Astrocyte of the cerebellum (primary cell): ENCODE measurements around the gene PSEN1.

Experiments used
- DNase-seq: peaks from one replicate; pipeline ENCODE4 v3.0.0-alpha.2; 2011; ENCODE audit warnings: low read depth
- H3K4me3 ChIP-seq: 2 replicates; pipeline ENCODE4 v1.5.1; 2011; ENCODE audit warnings: mild to moderate bottlenecking, low read depth, low read length, moderate library complexity
- in situ Hi-C: cut with HindIII; loops from 2 replicates; pipeline ENCODE4 v1.10.0; 2017; ENCODE audit warnings: low sequenced_read_pairs
- TF ChIP-seq, protein P1 (sequence below): IDR thresholded peaks from 2 replicates; pipeline ENCODE4 v1.5.1; 2012; ENCODE audit warnings: low read length, low read depth, moderate library complexity, mild to moderate bottlenecking; ENCODE audit errors: missing control alignments

The PSEN1 gene

DNA sequence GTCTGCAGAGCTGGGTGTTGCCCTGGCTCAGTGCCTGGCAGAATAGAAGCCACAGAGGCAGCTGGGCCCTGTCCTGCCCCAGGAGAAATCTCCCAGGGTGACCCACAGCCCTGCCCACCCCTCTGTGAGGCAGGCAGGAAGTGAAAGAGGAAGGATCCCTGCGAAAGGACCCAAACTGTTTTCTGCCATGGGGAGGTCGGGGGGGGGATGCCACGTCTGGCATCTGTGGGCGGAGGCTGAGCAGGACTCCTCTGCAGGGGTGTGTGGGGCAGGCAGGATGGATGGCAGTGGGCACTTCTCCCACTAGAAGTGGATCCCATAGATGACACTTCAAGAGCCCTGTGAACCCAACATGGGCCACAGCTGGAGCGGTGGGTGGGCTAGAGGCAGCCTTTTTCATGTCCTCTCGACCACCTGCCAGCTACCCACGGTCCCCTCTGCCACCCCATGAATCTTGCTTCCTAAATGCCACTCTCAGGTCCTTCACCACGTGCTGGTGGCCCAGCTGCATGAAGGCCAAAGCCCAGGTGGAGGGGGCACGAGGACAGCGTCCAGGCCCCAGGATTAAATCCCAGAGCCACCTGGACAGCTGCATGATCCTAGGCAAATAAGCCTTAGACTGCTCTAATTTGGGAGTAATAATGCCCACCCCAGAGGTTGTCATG is 104.6 kb downstream of the PSEN1 start:
- in situ Hi-C loops = no loop called here
- no peak overlapping the region for H3K4me3 ChIP-seq
- TF ChIP-seq, protein P1, sequence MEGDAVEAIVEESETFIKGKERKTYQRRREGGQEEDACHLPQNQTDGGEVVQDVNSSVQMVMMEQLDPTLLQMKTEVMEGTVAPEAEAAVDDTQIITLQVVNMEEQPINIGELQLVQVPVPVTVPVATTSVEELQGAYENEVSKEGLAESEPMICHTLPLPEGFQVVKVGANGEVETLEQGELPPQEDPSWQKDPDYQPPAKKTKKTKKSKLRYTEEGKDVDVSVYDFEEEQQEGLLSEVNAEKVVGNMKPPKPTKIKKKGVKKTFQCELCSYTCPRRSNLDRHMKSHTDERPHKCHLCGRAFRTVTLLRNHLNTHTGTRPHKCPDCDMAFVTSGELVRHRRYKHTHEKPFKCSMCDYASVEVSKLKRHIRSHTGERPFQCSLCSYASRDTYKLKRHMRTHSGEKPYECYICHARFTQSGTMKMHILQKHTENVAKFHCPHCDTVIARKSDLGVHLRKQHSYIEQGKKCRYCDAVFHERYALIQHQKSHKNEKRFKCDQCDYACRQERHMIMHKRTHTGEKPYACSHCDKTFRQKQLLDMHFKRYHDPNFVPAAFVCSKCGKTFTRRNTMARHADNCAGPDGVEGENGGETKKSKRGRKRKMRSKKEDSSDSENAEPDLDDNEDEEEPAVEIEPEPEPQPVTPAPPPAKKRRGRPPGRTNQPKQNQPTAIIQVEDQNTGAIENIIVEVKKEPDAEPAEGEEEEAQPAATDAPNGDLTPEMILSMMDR = no peak
- no peak for DNase-seq

DNA sequence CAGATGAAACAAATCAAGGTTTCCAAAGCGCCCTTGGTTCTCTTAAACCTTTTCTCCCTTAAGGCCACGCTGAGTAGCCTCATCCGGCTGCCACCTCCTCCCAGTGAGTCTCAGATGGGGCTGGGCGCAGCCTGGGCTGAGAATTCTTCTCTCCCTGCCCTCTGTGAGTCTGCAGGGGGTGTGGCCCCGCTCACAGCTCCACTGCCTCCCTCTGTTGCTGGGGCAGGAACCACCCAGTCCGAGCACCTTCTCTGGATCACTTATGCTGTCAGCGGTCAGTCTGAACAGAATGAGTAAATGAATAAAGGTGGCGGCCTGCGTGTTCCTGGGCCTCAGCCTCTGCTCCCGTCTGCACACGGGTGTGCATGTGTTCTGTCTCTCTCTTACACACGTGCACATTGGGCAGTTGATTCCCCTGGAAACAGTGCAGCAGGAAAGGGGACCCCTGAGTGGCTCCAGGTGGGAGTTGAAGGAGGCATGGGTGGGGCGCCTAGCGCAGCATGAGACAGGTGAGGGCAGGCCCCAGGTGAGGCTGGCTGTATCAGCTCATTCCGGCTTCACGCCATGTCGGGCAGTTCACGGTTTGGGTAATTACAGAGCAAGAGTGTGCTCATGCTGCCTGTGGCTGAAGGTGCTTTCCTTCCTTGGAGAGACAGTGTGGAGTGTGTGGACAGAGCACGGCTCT is 105.3 kb downstream of the PSEN1 start:
- H3K4me3 ChIP-seq = no peak overlapping the region
- DNase-seq = no peak
- TF ChIP-seq, protein P1 = no peak
- in situ Hi-C loops = no loop called here

DNA sequence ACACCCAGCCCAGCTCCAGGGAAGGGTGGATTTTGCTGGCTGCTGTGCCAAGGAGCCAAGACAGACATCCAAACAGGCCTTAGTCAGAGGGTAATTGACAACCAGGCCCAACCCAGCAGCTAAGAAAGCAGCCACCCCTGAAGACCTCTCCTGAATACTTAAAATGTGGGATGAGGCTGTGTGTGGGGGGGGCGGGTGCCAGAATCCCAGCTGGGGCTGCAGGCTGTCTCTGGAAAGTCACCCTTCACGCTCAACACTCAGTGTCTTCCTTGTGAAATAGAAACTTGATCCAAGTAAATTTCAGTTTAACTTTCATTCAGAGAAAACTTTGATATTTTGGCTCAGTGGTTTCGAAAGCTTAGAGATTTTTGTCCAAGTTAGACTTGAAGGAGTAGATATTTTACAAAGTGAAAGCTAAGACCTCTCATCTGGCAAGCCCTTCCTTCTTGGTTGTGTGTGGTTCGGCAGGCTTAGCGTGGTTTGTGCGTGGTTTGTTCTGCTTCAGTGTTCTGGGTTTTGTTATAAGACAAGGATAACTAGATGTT is 106.1 kb downstream of the PSEN1 start:
- TF ChIP-seq, protein P1 = no peak
- DNase-seq = no peak

DNA sequence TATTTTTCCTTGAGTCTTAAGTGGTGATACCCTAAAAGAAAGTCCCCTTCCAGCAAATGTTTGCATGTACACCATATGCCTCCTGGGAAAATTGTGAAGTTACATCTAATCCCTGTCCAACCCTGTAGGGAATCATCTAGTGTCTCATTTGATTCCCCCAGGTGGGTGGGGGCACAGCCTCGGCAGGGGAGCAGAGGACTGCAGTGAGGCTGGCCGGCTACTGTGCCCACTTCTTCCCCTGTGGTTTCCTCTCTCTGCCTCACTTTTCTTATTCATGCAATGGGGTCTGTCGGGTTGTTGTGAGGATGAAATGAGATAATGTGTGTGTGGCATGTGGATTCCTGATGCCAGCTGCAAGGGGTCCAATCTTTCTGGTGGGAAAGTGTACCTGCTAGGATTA is 107.0 kb downstream of the PSEN1 start:
- no peak for DNase-seq
- TF ChIP-seq, protein P1 = no peak
- in situ Hi-C loops = no loop called here
- no peak overlapping the region for H3K4me3 ChIP-seq

More for the DNA sequence above, 106.1 kb downstream of the PSEN1 start:
- in situ Hi-C loops = no loop called here
- no peak overlapping the region for H3K4me3 ChIP-seq

DNA sequence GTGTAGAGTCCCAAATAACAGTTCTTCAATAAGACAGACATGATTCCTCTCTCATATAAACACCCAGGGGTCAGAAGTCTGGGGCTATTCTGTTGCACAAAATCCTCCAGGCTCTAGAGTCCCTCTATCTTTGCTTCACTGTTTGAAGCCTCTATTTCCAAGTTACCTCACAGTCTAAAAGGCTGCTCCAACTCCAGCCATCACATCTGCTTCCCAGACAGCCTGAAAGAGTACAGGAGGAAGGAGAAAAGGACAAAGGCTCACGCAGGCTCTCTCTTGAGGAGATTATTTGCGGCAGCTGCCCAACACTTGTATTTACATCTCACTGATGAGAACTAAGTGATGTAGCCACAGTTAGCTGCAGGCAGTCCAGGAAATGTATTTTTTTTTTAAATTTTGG is 107.4 kb downstream of the PSEN1 start:
- no peak for DNase-seq
- TF ChIP-seq, protein P1 = no peak
- H3K4me3 ChIP-seq = no peak overlapping the region
- in situ Hi-C loops = no loop called here

DNA sequence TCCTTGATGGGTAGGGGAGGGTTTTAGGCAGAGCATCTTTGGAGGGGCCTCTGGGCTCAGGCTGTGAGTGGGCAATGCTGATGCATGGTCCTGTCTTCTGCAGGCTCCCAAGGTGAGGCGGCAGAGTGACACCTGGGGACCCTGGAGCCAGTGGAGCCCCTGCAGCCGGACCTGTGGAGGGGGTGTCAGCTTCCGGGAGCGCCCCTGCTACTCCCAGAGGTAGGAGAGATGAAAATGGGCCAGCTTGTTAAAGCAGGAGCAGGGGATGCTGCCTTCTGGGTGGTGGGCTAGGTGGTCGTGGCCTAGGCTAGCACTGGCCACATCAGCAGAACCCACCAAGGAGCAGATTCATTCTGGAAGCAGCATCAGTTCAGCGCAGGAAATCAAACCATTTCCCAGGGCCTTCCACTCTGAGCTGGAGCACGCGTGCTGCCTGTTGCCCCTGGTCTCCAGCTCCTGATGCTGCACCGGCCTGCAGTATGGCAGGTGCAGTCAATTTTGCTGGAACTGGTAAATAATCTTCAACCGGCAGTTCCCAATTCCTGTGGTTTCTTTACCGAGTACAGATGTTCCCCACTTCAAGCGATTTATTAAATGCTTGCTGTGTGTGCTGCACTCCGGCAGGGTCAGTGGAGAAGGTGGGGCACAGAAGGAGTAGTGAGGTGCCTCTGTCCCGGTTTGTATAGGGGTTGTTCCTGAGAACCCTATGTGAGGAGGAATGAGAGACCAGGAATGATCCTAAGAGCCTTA is 108.4 kb downstream of the PSEN1 start:
- TF ChIP-seq, protein P1 = no peak
- in situ Hi-C loops = no loop called here
- no peak overlapping the region for H3K4me3 ChIP-seq
- no peak for DNase-seq
